Mesodermal cell (in vitro differentiated cells): ENCODE measurements around the gene FBLN2.

ENCODE experiments used
- H3K27ac ChIP-seq: 2 replicates; pipeline ENCODE4 v1.7.0; 2013; ENCODE audit warnings: mild to moderate bottlenecking, low read depth, low read length, moderate library complexity; ENCODE audit not compliant: severe bottlenecking
- H3K36me3 ChIP-seq: 2 replicates; pipeline ENCODE4 v1.7.1; 2013; ENCODE audit warnings: mild to moderate bottlenecking, low read length, moderate library complexity; ENCODE audit not compliant: control insufficient read depth, insufficient read depth
- H3K4me1 ChIP-seq: one replicate; pipeline ENCODE4 v1.7.1; 2013; ENCODE audit warnings: mild to moderate bottlenecking, low read length; ENCODE audit not compliant: insufficient read depth, control insufficient read depth, poor library complexity, severe bottlenecking
- H3K4me3 ChIP-seq: 2 replicates; pipeline ENCODE4 v1.7.0; 2013; ENCODE audit warnings: low read length, control low read depth, mild to moderate bottlenecking; ENCODE audit not compliant: insufficient read depth, poor library complexity, severe bottlenecking; ENCODE audit errors: extremely low read depth
- H3K9me3 ChIP-seq: 2 replicates; pipeline ENCODE4 v1.7.1; 2013; ENCODE audit warnings: mild to moderate bottlenecking, low read length, moderate library complexity; ENCODE audit not compliant: control insufficient read depth
- WGBS, 2 experiments: methylation state at CpG; one replicate each; pipeline ENCODE4 v1.1.5; 2013; ENCODE audit warnings: missing lambda C conversion rate in 2 of 2; ENCODE audit not compliant: insufficient coverage in 2 of 2; 5-methylcytosine and 5-hydroxymethylcytosine counted together

The FBLN2 gene

GRCh38 chr3:13620776-13621365 lies 71.9 kb downstream of the FBLN2 start:
- H3K4me1 ChIP-seq: no peaks in the 10 kb centered on the region
- 95 to 96% methylated on average over 11 to 12 of the region's 12 CpGs for WGBS, 2 experiments
- H3K27ac ChIP-seq: no peak overlapping the region
- H3K36me3 ChIP-seq: peaks cover 54% of the 10 kb centered on the region
- H3K9me3 ChIP-seq: no peaks in the 10 kb centered on the region
- no peak overlapping the region for H3K4me3 ChIP-seq

- H3K27ac ChIP-seq: no peak overlapping the region
- no peaks in the 10 kb centered on the region for H3K9me3 ChIP-seq
- no peaks in the 10 kb centered on the region for H3K4me1 ChIP-seq
- 91 to 92% methylated on average over 31 of the region's 31 CpGs for WGBS, 2 experiments
- H3K4me3 ChIP-seq: no peak overlapping the region
- H3K36me3 ChIP-seq: peaks cover 47% of the 10 kb centered on the region
Measured at GRCh38 chr3:13621381-13622221, 72.7 kb downstream of the FBLN2 start.

- H3K36me3 ChIP-seq: peaks cover 45% of the 10 kb centered on the region
- H3K4me3 ChIP-seq: no peak overlapping the region
- 95% methylated on average over 15 of the region's 15 CpGs for WGBS, 2 experiments
- no peak overlapping the region for H3K27ac ChIP-seq
- no peaks in the 10 kb centered on the region for H3K9me3 ChIP-seq
- no peaks in the 10 kb centered on the region for H3K4me1 ChIP-seq
Measured at GRCh38 chr3:13622356-13622755, 73.4 kb downstream of the FBLN2 start.

GRCh38 chr3:13623101-13623654 lies 74.3 kb downstream of the FBLN2 start:
- H3K9me3 ChIP-seq: no peaks in the 10 kb centered on the region
- 89 to 94% methylated on average over 18 to 21 of the region's 21 CpGs for WGBS, 2 experiments
- peak overlapping the region; percentile 36 for H3K27ac ChIP-seq
- peaks cover 44% of the 10 kb centered on the region for H3K36me3 ChIP-seq
- no peaks in the 10 kb centered on the region for H3K4me1 ChIP-seq
- H3K4me3 ChIP-seq: no peak overlapping the region

GRCh38 chr3:13624021-13624420 lies 75.1 kb downstream of the FBLN2 start:
- WGBS, 2 experiments: 95 to 100% methylated on average over 4 to 5 of the region's 6 CpGs
- peaks cover 42% of the 10 kb centered on the region for H3K36me3 ChIP-seq
- H3K9me3 ChIP-seq: no peaks in the 10 kb centered on the region
- H3K27ac ChIP-seq: no peak overlapping the region
- no peaks in the 10 kb centered on the region for H3K4me1 ChIP-seq
- no peak overlapping the region for H3K4me3 ChIP-seq

GRCh38 chr3:13624671-13625125 lies 75.8 kb downstream of the FBLN2 start:
- H3K4me3 ChIP-seq: no peak overlapping the region
- no peak overlapping the region for H3K27ac ChIP-seq
- no peaks in the 10 kb centered on the region for H3K9me3 ChIP-seq
- WGBS, 2 experiments: 99 to 100% methylated on average over 5 to 8 of the region's 8 CpGs
- H3K36me3 ChIP-seq: peaks cover 40% of the 10 kb centered on the region
- no peaks in the 10 kb centered on the region for H3K4me1 ChIP-seq

GRCh38 chr3:13626396-13626795 lies 77.5 kb downstream of the FBLN2 start:
- no peak overlapping the region for H3K27ac ChIP-seq
- 92 to 97% methylated on average over 9 to 10 of the region's 12 CpGs for WGBS, 2 experiments
- H3K9me3 ChIP-seq: no peaks in the 10 kb centered on the region
- H3K4me3 ChIP-seq: no peak overlapping the region
- no peaks in the 10 kb centered on the region for H3K4me1 ChIP-seq
- H3K36me3 ChIP-seq: peaks cover 38% of the 10 kb centered on the region

- Histone ChIP-seq H3K4me3 (no peak overlapping the region), H3K4me1 (no peaks in the 10 kb centered on the region), H3K9me3 (no peaks in the 10 kb centered on the region), H3K27ac (no peak overlapping the region), H3K36me3 (peaks cover 39% of the 10 kb centered on the region)
- 81 to 88% methylated on average over 8 to 9 of the region's 9 CpGs for WGBS, 2 experiments
Measured at GRCh38 chr3:13626915-13627460, 78.1 kb downstream of the FBLN2 start.

GRCh38 chr3:13627681-13628080 lies 78.8 kb downstream of the FBLN2 start:
- no peak overlapping the region for H3K27ac ChIP-seq
- H3K36me3 ChIP-seq: peaks cover 44% of the 10 kb centered on the region
- WGBS, 2 experiments: 96 to 100% methylated on average over 8 of the region's 9 CpGs

GRCh38 chr3:13628432-13628831 lies 79.5 kb downstream of the FBLN2 start:
- Histone ChIP-seq H3K9me3 (no peaks in the 10 kb centered on the region), H3K4me1 (no peaks in the 10 kb centered on the region), H3K27ac (no peak overlapping the region), H3K4me3 (no peak overlapping the region), H3K36me3 (peaks cover 49% of the 10 kb centered on the region)
- WGBS, 2 experiments: 95% methylated on average over 9 to 10 of the region's 10 CpGs

More at GRCh38 chr3:13627681-13628080, 78.8 kb downstream of the FBLN2 start:
- Histone ChIP-seq H3K4me1 (no peaks in the 10 kb centered on the region), H3K9me3 (no peaks in the 10 kb centered on the region), H3K4me3 (no peak overlapping the region)
